CD14-positive monocyte (primary cell): ENCODE measurements around the gene PPM1H. TPM values are rescaled to one million over a fixed set of nuclear protein-coding genes. Genes with fewer than 3 reads are reported as not detected.
"Not testable (repeated sequence)": the region's sequence is repeated elsewhere in the genome, so short reads cannot be mapped to it uniquely, and the experiment has no call there.

ENCODE experiments used
- DNase-seq, 3 donors: peaks; one replicate each; pipeline ENCODE4 v3.0.0-alpha.2; 2011 to 2022
- H2AFZ ChIP-seq: 2 replicates; pipeline ENCODE4 v1.6.0; 2012; ENCODE audit warnings: mild to moderate bottlenecking, low read depth, low read length, inconsistent platforms; ENCODE audit not compliant: insufficient read depth, poor library complexity, severe bottlenecking
- H3K27ac ChIP-seq, 2 donors: 1 replicate in 1 of 2; 2 replicates in 1 of 2; pipeline ENCODE4 v1.5.1; 2012 to 2013; ENCODE audit warnings: low read length in 2 of 2, control low read depth in 1 of 2, inconsistent platforms in 1 of 2, low read depth in 1 of 2, mild to moderate bottlenecking in 1 of 2
- H3K27me3 ChIP-seq, 2 donors: one replicate each; pipeline versions ENCODE4 v1.6.0 to v1.6.1; 2011 to 2013; ENCODE audit warnings: low read length in 2 of 2; ENCODE audit not compliant: control insufficient read depth in 2 of 2, insufficient read depth in 2 of 2
- H3K36me3 ChIP-seq, 2 donors: replicated peaks in 1 of 2; 1 replicate in 1 of 2; 2 replicates in 1 of 2; pipeline versions ENCODE4 v1.5.1 to v1.6.1; 2012 to 2013; ENCODE audit warnings: low read length in 2 of 2, control low read depth in 1 of 2, inconsistent platforms in 1 of 2, mild to moderate bottlenecking in 1 of 2; ENCODE audit not compliant: insufficient read depth in 2 of 2, control insufficient read depth in 1 of 2
- H3K4me1 ChIP-seq, 2 donors: 1 replicate in 1 of 2; 2 replicates in 1 of 2; pipeline versions ENCODE4 v1.5.1 to v1.6.1; 2012 to 2013; ENCODE audit warnings: low read length in 2 of 2, control low read depth in 1 of 2, inconsistent platforms in 1 of 2, mild to moderate bottlenecking in 1 of 2, moderate library complexity in 1 of 2; ENCODE audit not compliant: insufficient read depth in 2 of 2, control insufficient read depth in 1 of 2
- H3K4me2 ChIP-seq: replicated peaks from 2 replicates; pipeline ENCODE3; 2012; ENCODE audit warnings: low read length, moderate library complexity, mild to moderate bottlenecking; ENCODE audit not compliant: poor library complexity, severe bottlenecking; ENCODE audit errors: extremely low read depth
- H3K4me3 ChIP-seq, 3 experiments: fragments of 200-600 bp in 1 of 3; sonication (generic) in 1 of 3; replicated peaks in 1 of 3; 1 replicate in 2 of 3; 2 replicates in 1 of 3; pipeline ENCODE4 v1.5.1; 2011 to 2013; ENCODE audit warnings: low read length in 3 of 3, mild to moderate bottlenecking in 3 of 3, control low read depth in 2 of 3, low read depth in 2 of 3, inconsistent platforms in 1 of 3, moderate library complexity in 1 of 3
- H3K79me2 ChIP-seq: 2 replicates; pipeline ENCODE4 v1.6.0; 2012; ENCODE audit warnings: mild to moderate bottlenecking, control low read depth, inconsistent platforms, low read length, moderate library complexity; ENCODE audit not compliant: insufficient read depth
- H3K9ac ChIP-seq: 2 replicates; pipeline ENCODE4 v1.6.0; 2017; ENCODE audit warnings: low read length, mild to moderate bottlenecking; ENCODE audit not compliant: insufficient read depth, poor library complexity, severe bottlenecking
- H3K9me3 ChIP-seq, 2 donors: replicated peaks in 1 of 2; 1 replicate in 1 of 2; 2 replicates in 1 of 2; pipeline versions ENCODE4 v1.5.1 to v1.6.1; 2012 to 2013; ENCODE audit warnings: low read length in 2 of 2, control low read depth in 1 of 2; ENCODE audit not compliant: control insufficient read depth in 1 of 2, insufficient read depth in 1 of 2
- H4K20me1 ChIP-seq: 2 replicates; pipeline ENCODE4 v1.6.0; 2012; ENCODE audit warnings: mild to moderate bottlenecking, low read length, control low read depth, moderate library complexity; ENCODE audit not compliant: insufficient read depth
- H3K27ac Mint-ChIP-seq, 7 donors: one replicate each; pipeline ENCODE4 v1.8.0; 2020; ENCODE audit warnings: mild to moderate bottlenecking in 7 of 7, mixed read lengths in 7 of 7, moderate library complexity in 6 of 7, inconsistent platforms in 2 of 7
- H3K27me3 Mint-ChIP-seq, 3 donors: one replicate each; pipeline ENCODE4 v1.8.0; 2021 to 2022; ENCODE audit warnings: low read depth in 3 of 3, mild to moderate bottlenecking in 3 of 3, mixed read lengths in 3 of 3, moderate library complexity in 3 of 3, inconsistent platforms in 1 of 3
- H3K36me3 Mint-ChIP-seq, 2 donors: one replicate each; pipeline ENCODE4 v1.8.0; 2020; ENCODE audit warnings: mixed read lengths in 2 of 2, inconsistent platforms in 1 of 2, mild to moderate bottlenecking in 1 of 2
- H3K4me1 Mint-ChIP-seq: one replicate; pipeline ENCODE4 v1.8.0; 2020; ENCODE audit warnings: mild to moderate bottlenecking, mixed read lengths
- H3K4me3 Mint-ChIP-seq, 2 donors: one replicate each; pipeline ENCODE4 v1.8.0; 2020; ENCODE audit warnings: mild to moderate bottlenecking in 2 of 2, mixed read lengths in 2 of 2, moderate library complexity in 1 of 2
- H3K9me3 Mint-ChIP-seq, 7 donors: one replicate each; pipeline ENCODE4 v1.8.0; 2020 to 2022; ENCODE audit warnings: mixed read lengths in 7 of 7, mild to moderate bottlenecking in 6 of 7, moderate library complexity in 6 of 7, inconsistent platforms in 2 of 7
- WGBS: methylation state at CpG from one replicate; pipeline ENCODE4 v1.1.5; 2013; ENCODE audit warnings: missing lambda C conversion rate; ENCODE audit not compliant: insufficient coverage; 5-methylcytosine and 5-hydroxymethylcytosine counted together
- intact Hi-C, 2 donors: fragments of 100-400 bp; cut with micrococcal nuclease; formaldehyde crosslinking; loops; one replicate each; pipeline versions ENCODE4 v1.15.0 to v1.15.1; 2023
- polyA plus RNA-seq, 3 donors: library from polyadenylated mRNA; depleted of rRNA in 1 of 3; unstranded in 2 of 3; stranded (reverse) in 1 of 3; fragments of 300-500 nt in 2 of 3; fragments of >200 nt in 1 of 3; fragmentation: Illumina TruSeq in 2 of 3; gene quantifications; 1 replicate in 2 of 3; 2 replicates in 1 of 3; pipeline ENCODE4 v1.2.3, GENCODE V29; 2012 to 2021
- TF ChIP-seq, protein P1 (sequence below): fragments of 200-600 bp; IDR thresholded peaks from one replicate; pipeline ENCODE4 v1.8.0; 2022; ENCODE audit warnings: antibody characterized with exemption, mild to moderate bottlenecking

The PPM1H gene
- polyA plus RNA-seq, 3 donors = 1.5 to 2.8 (median 1.9) TPM

DNA sequence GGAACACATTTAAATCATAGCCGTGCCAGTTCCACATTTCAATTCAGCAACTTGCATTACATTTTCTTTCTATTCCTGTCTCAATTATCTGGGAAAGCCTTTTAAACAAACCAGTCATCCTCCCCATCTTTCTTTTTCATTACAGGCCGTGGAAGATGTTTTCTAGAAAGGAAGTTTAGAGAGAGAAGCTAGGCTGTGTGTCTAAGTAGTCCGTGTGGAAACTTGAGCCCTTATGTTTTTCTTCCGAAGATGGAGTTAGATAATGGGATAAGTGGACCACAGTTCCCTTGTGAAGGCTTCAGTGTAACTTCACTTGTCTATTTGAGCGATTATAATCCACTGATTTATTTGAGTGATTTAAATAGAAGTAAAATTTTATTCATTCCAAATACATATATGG is 12.4 kb upstream of the PPM1H start:
- Histone ChIP-seq H3K4me2 (no peak overlapping the region), H3K36me3 (no peaks in the 10 kb centered on the region), H3K4me3 (no peak overlapping the region), H3K9ac (no peak overlapping the region), H3K27ac (no peak overlapping the region), H3K79me2 (no peaks in the 10 kb centered on the region), H3K9me3 (no peaks in the 10 kb centered on the region), H4K20me1 (no peaks in the 10 kb centered on the region), H2AFZ (no peak overlapping the region), H3K4me1 (no peaks in the 10 kb centered on the region), H3K27me3 (peaks cover 0 to 3% of the 10 kb centered on the region in 2 donors)
- TF ChIP-seq, protein P1, sequence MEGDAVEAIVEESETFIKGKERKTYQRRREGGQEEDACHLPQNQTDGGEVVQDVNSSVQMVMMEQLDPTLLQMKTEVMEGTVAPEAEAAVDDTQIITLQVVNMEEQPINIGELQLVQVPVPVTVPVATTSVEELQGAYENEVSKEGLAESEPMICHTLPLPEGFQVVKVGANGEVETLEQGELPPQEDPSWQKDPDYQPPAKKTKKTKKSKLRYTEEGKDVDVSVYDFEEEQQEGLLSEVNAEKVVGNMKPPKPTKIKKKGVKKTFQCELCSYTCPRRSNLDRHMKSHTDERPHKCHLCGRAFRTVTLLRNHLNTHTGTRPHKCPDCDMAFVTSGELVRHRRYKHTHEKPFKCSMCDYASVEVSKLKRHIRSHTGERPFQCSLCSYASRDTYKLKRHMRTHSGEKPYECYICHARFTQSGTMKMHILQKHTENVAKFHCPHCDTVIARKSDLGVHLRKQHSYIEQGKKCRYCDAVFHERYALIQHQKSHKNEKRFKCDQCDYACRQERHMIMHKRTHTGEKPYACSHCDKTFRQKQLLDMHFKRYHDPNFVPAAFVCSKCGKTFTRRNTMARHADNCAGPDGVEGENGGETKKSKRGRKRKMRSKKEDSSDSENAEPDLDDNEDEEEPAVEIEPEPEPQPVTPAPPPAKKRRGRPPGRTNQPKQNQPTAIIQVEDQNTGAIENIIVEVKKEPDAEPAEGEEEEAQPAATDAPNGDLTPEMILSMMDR = no peak
- Mint-ChIP-seq H3K27ac (no peak overlapping the region), H3K4me1 (no peaks in the 10 kb centered on the region), H3K4me3 (no peak overlapping the region), H3K9me3 (peaks cover 0 to 10% (median 5%) of the 10 kb centered on the region in 7 donors), H3K27me3 (peaks cover 1 to 6% (median 3%) of the 10 kb centered on the region in 3 donors), H3K36me3 (no peaks in the 10 kb centered on the region)
- WGBS = 100% methylated on average over 2 of the region's 5 CpGs
- no peak for DNase-seq
- intact Hi-C loops = no loop called here

DNA sequence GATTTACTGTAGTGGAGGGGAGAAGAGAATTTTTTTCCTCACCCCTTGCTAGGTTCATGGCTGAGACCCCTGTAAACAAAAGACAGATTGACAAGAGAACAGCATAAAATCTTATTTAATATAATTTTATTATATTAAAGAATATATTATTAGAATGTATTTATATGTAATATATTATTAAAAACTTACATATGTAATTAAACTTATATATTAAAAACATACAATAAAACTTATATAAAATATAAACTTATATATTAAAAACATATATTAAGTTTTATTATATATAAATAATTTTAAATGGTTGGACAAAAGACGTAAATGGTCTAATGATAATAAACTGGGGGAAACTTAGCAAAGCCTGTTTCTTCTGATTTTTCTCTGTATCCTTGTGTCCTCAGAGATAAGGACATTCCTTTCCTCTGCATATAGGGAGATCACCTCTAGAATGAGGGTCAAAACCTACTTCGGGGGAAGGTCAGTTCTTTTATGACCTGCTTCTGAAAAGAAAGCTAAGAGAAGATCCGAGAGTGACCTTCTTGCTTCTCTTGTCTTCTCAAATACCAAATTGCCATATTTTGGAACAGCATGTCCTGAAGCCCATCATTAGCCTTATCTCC is 8.9 kb upstream of the PPM1H start:
- H3K4me3 Mint-ChIP-seq = no peak overlapping the region
- intact Hi-C loops = no loop called here
- no peaks in the 10 kb centered on the region for H3K36me3 ChIP-seq
- 100% methylated on average over 1 of the region's 3 CpGs for WGBS
- H3K4me3 ChIP-seq = no peak overlapping the region
- no peak overlapping the region for H2AFZ ChIP-seq
- H3K27me3 ChIP-seq = peaks cover 0 to 3% of the 10 kb centered on the region in 2 donors
- H4K20me1 ChIP-seq = no peaks in the 10 kb centered on the region
- no peak overlapping the region for H3K9ac ChIP-seq
- H3K27ac ChIP-seq = no peak overlapping the region
- H3K4me1 ChIP-seq = no peaks in the 10 kb centered on the region
- H3K9me3 Mint-ChIP-seq = peaks cover 0 to 8% (median 0%) of the 10 kb centered on the region in 7 donors
- DNase-seq = no peak
- TF ChIP-seq, protein P1 = no peak
- no peak overlapping the region for H3K27ac Mint-ChIP-seq
- H3K36me3 Mint-ChIP-seq = no peaks in the 10 kb centered on the region
- H3K4me1 Mint-ChIP-seq = no peaks in the 10 kb centered on the region
- H3K4me2 ChIP-seq = no peak overlapping the region
- peaks cover 0 to 6% (median 3%) of the 10 kb centered on the region in 3 donors for H3K27me3 Mint-ChIP-seq
- no peaks in the 10 kb centered on the region for H3K79me2 ChIP-seq
- H3K9me3 ChIP-seq = no peaks in the 10 kb centered on the region

DNA sequence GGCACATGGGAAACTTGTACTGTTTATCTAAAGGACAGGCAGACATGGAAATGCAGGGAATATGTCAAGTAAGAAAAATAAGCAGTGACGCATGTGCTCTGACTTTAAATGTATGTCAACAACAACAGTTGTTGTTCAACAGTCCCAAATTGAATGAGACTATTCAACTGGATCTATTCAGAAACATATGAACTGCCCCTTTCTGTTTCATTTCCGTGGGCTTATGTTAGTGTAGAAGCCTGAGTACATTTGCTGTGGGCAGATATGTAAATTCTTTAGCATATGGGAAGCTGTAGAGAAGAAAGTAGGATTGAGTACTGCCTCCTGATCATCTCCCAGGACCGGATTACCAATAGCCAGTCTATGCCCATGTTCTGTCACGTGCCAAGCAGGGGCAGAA is 7.4 kb upstream of the PPM1H start:
- DNase-seq, H3K4me1 ChIP-seq, H3K4me3 ChIP-seq, H4K20me1 ChIP-seq, H3K9ac ChIP-seq, H2AFZ ChIP-seq, H3K27me3 Mint-ChIP-seq, H3K4me1 Mint-ChIP-seq, intact Hi-C loops, H3K9me3 Mint-ChIP-seq, H3K79me2 ChIP-seq, H3K9me3 ChIP-seq, H3K27ac ChIP-seq, H3K36me3 Mint-ChIP-seq, H3K4me2 ChIP-seq, H3K4me3 Mint-ChIP-seq, H3K36me3 ChIP-seq, H3K27ac Mint-ChIP-seq, H3K27me3 ChIP-seq: not testable (repeated sequence)
- WGBS = no CpG with 5 or more reads among the region's 4 CpGs
